Measurements from ENCODE around the gene PSG4.
"Not testable (repeated sequence)": the region's sequence is repeated elsewhere in the genome, so short reads cannot be mapped to it uniquely, and the experiment has no call there.

Gene PSG4

GRCh38 chr19:43205471-43206105, at the start of gene PSG4:
Gene PSG4 (minus strand): TSS chr19:43205638. CDS start chr19:43205536, 102 bp downstream.
- not testable (repeated sequence) for DNase-seq (ENCODE audit: low read depth in 2 of 2)

- not testable (repeated sequence) for DNase-seq (ENCODE audit: low read depth in 2 of 2)
Measured at GRCh38 chr19:43251428-43251827, 46.0 kb upstream of the PSG4 start.

GRCh38 chr19:43250296-43250695, 44.9 kb upstream of the PSG4 start:
- DNase-seq (ENCODE audit: low read depth in 2 of 2): not testable (repeated sequence)

GRCh38 chr19:43248635-43249002, 43.2 kb upstream of the PSG4 start:
- not testable (repeated sequence) for DNase-seq (ENCODE audit: low read depth in 2 of 2)

DNA sequence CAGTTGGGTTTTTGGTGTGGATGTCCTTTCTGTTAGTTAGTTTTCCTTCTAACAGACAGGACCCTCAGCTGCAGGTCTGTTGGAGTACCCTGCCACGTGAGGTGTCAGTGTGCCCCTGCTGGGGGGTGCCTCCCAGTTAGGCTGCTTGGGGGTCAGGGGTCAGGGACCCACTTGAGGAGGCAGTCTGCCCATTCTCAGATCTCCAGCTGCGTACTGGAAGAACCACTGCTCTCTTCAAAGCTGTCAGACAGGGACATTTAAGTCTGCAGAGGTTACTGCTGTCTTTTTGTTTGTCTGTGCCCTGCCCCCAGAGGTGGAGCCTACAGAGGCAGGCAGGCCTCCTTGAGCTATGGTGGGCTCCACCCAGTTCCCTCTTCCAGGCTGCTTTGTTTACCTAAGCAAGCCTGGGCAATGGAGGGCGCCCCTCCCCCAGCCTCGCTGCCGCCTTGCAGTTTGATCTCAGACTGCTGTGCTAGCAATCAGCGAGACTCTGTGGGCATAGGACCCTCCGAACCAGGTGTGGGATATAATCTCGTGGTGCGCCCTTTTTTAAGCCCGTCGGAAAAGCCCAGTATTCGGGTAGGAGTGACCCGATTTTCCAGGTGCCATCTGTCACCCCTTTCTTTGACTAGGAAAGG, 41.9 kb upstream of the PSG4 start:
- not testable (repeated sequence) for DNase-seq (ENCODE audit: low read depth in 2 of 2)

GRCh38 chr19:43245848-43246247, 40.4 kb upstream of the PSG4 start:
- DNase-seq (ENCODE audit: low read depth in 2 of 2): not testable (repeated sequence)

DNA sequence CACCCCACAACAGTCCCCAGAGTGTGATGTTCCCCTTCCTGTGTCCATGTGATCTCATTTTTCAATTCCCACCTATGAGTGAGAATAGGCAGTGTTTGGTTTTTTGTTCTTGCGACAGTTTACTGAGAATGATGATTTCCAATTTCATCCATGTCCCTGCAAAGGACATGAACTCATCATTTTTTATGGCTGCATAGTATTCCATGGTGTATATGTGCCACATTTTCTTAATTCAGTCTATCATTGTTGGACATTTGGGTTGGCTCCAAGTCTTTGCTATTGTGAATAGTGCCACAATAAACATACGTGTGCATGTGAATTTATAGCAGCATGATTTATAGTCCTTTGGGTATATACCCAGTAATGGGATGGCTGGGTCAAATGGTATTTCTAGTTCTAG, 36.8 kb upstream of the PSG4 start:
- not testable (repeated sequence) for DNase-seq (ENCODE audit: low read depth in 2 of 2)

DNA sequence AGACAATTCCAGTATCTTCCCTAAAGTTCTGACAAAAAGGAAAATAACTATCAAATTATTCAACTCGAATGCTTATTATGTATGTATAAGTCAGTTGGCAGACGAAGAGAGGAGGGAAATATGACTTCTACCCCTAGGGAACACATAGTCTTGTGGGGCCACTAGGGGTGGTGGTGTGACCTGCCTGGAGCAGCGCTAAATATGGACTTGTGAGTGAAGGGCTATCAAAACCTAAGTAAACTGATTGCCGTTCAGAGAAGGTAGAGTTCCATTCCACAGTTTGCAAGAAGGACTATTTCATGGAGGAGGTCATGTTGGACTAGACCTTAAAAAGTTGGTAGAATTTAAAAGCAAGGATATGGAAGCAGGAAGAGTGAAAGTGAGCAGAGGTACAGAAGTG, 32.8 kb upstream of the PSG4 start:
- not testable (repeated sequence) for DNase-seq (ENCODE audit: low read depth in 2 of 2)

GRCh38 chr19:43235686-43236085, 30.2 kb upstream of the PSG4 start:
- DNase-seq (ENCODE audit: low read depth in 2 of 2): not testable (repeated sequence)

DNA sequence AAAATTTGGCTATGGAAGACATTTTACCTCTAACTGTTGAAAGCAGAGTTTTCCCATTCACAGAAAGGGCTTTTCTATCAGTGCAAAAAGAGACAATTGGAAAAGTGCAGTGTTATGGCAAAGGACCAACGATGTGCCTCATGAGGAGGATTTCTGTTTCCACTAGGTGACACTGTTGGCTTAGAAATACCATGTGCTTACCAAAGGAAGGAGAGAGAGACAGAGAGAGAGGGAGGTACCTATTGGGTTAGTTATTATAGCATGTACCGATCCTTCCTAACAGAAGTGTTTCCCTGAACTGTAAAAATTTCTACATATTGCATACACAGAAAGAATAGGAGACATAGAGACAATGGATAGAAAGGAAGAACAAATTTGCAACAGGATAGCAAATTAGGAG, 23.9 kb upstream of the PSG4 start:
- no peak for DNase-seq (ENCODE audit: low read depth in 2 of 2)

GRCh38 chr19:43228730-43229129, 23.3 kb upstream of the PSG4 start:
- DNase-seq (ENCODE audit: low read depth in 2 of 2): not testable (repeated sequence)

DNA sequence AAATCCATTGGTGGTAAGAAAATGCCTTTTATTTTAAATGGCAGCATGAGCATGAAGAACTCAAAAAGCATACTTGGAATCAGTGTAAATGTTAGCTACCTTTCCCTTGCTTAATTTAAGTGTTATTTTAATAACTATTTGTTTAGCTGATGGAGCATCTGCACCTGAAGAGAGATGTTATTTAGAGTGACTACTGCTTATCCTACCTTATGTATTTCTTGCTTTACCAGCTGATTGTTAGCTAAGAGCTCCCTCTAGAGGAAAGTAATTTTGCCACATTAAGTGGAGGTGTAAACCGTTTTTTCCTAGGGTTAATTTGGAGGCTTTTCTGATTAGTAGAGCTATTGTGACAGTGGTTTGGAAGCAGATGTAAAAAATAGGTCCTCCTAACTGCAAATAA, 21.5 kb upstream of the PSG4 start:
- DNase-seq (ENCODE audit: low read depth in 2 of 2): not testable (repeated sequence)

- no peak for DNase-seq (ENCODE audit: low read depth in 2 of 2)
Measured at GRCh38 chr19:43224855-43225253, 19.4 kb upstream of the PSG4 start.

GRCh38 chr19:43224201-43224854, 18.9 kb upstream of the PSG4 start:
- DNase-seq (ENCODE audit: low read depth in 2 of 2): not testable (repeated sequence)

- not testable (repeated sequence) for DNase-seq (ENCODE audit: low read depth in 2 of 2)
Measured at GRCh38 chr19:43221891-43222290, 16.5 kb upstream of the PSG4 start.

DNA sequence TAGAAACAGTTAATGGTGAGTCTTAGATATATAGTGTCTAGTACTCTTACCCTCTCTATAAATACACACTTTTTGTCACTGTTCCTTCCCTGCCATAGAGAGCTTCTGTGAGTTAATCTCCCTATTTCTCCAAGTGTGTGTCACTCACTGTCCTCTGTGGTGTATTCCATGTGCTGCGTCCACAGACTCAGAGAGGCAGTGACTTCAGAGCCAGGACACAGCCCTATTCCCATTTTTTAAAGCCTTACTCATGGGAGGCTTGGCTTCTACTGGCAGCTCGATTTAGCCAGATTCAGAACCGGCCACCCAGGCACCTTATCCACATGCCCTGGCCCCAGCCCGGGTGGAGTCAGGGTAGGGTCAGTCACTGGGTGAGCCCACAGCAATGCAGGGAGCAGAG, 13.7 kb upstream of the PSG4 start:
- not testable (repeated sequence) for DNase-seq (ENCODE audit: low read depth in 2 of 2)

- not testable (repeated sequence) for DNase-seq (ENCODE audit: low read depth in 2 of 2)
Measured at GRCh38 chr19:43215881-43216280, 10.4 kb upstream of the PSG4 start.

GRCh38 chr19:43207991-43208390, 2.6 kb upstream of the PSG4 start:
- DNase-seq (ENCODE audit: low read depth in 2 of 2): no peak

GRCh38 chr19:43207174-43207573, 1.7 kb upstream of the PSG4 start:
- DNase-seq (ENCODE audit: low read depth in 2 of 2): not testable (repeated sequence)

GRCh38 chr19:43203611-43204010, 1.8 kb downstream of the PSG4 start:
- not testable (repeated sequence) for DNase-seq (ENCODE audit: low read depth in 2 of 2)

DNA sequence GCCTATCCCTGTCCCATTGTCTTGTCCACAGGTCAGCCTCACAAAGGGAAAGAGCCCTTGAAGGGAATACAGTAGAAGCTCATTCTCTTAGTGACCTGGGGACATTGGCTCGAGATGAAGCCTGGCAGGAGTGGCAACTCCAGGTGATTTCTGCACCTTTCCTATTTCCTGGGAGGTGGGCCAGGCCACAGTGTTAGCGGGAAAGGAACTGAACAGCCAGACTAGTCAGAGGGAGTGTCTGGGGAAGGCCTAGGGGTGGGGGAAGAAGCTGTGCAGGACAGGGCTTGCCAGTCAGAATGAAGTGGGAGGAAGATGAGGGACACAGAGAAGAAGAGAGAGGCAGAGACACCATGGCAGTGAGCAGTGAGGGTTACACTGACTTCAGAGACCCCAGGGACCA, 3.5 kb downstream of the PSG4 start:
- DNase-seq (ENCODE audit: low read depth in 2 of 2): not testable (repeated sequence)

DNA sequence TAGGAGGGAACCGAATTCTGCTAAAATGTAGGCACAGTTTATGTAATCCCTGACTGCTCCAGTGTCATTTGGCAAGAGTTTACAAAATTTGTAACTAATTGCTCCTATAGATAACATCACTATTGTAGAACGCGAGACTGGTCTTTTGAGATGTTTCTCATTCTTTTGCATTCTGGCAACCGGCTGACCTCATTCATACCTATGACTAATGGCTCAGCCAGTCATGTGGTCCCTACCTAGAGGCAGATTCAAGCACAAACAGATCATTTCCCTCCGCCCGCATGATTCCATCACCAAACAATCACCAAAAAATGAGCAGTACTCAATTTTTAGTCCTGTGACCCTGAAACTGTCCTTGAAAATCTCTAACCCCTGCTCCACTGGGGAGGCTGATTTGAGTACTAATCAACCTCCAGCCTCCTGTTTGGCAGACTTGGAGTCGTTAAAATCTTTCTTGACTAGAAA, 4.1 kb downstream of the PSG4 start:
- not testable (repeated sequence) for DNase-seq (ENCODE audit: low read depth in 2 of 2)
